Measurements from ENCODE around the gene ZSWIM6.

DNA sequence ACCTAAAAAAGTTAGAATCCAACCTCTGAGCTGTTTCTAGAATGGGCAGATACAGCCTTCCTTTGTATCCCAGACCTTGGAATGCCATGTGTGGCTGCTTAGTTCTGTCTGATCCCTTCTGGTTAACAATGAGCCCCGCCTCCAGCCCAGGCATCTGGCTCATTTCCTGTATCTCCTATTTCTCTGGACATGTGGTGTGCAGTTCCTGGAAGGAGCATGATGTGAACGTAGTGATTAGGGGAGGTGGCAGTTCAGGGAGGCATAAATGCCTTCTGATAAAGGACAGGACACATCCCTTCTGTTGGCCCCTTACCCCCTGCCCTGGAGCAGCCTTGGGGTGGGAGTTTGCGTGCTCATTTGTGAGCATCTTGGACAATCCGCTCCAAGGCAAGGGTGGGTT is 243.0 kb downstream of the ZSWIM6 start:
- TF ChIP-seq, protein P1, sequence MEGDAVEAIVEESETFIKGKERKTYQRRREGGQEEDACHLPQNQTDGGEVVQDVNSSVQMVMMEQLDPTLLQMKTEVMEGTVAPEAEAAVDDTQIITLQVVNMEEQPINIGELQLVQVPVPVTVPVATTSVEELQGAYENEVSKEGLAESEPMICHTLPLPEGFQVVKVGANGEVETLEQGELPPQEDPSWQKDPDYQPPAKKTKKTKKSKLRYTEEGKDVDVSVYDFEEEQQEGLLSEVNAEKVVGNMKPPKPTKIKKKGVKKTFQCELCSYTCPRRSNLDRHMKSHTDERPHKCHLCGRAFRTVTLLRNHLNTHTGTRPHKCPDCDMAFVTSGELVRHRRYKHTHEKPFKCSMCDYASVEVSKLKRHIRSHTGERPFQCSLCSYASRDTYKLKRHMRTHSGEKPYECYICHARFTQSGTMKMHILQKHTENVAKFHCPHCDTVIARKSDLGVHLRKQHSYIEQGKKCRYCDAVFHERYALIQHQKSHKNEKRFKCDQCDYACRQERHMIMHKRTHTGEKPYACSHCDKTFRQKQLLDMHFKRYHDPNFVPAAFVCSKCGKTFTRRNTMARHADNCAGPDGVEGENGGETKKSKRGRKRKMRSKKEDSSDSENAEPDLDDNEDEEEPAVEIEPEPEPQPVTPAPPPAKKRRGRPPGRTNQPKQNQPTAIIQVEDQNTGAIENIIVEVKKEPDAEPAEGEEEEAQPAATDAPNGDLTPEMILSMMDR (IDR thresholded peaks at IDR 0.05), result no peak
- no peak for TF ChIP-seq POLR2A (IDR thresholded peaks at IDR 0.05)

All from heart left ventricle (tissue), 13 donors.